SK-N-MC (cell line): Measurements from ENCODE around the gene COMMD1.

Source experiments
- EZH2 ChIP-seq: fragments of 200-600 bp; sonication (generic); IDR thresholded peaks from one replicate; pipeline ENCODE4 v1.6.1; 2017; ENCODE audit warnings: antibody characterized with exemption
- POLR2AphosphoS5 ChIP-seq: IDR thresholded peaks from 2 replicates; pipeline ENCODE4 v1.6.1; 2012; ENCODE audit warnings: mild to moderate bottlenecking, low read depth, low read length, borderline replicate concordance

GRCh38 chr2:62145478-62146100, 240.1 kb downstream of the COMMD1 start:
- TF ChIP-seq EZH2 (no peak), POLR2AphosphoS5 (no peak)
